Gastrocnemius medialis (tissue), 4 donors: Measurements from ENCODE around the gene COL23A1.

ENCODE experiments used
- CTCF ChIP-seq, 5 experiments: fragments of 450-650 bp in 3 of 5; fragments of 200-600 bp in 2 of 5; sonication (generic) in 2 of 5; IDR thresholded peaks in 4 of 5; conservative IDR thresholded peaks in 1 of 5; 1 replicate in 4 of 5; 2 replicates in 1 of 5; pipeline ENCODE4 v1.5.1; 2016 to 2019; ENCODE audit warnings: antibody characterized with exemption in 5 of 5, mild to moderate bottlenecking in 3 of 5, moderate library complexity in 3 of 5
- POLR2A ChIP-seq, 2 donors: fragments of 450-650 bp; IDR thresholded peaks; one replicate each; pipeline ENCODE4 v1.6.1; 2017; ENCODE audit warnings: antibody characterized with exemption in 2 of 2, mild to moderate bottlenecking in 2 of 2, moderate library complexity in 2 of 2

GRCh38 chr5:178460174-178460573 is 130.0 kb downstream of the COL23A1 start:
- TF ChIP-seq CTCF (IDR thresholded peaks at IDR 0.05 in 4 of 5, conservative IDR thresholded peaks at IDR 0.05 in 1 of 5) (no peak), POLR2A (IDR thresholded peaks at IDR 0.05) (no peak)
